KMS-11 (cell line): ENCODE results near the gene GDF9.

Experiments
- H2AFZ ChIP-seq: fragments of 200-600 bp; sonication (generic); 2 replicates; pipeline ENCODE4 v1.6.1; 2016; ENCODE audit warnings: antibody characterized with exemption, mixed run types, low read depth
- H3K27ac ChIP-seq: fragments of 200-600 bp; sonication (generic); 2 replicates; pipeline ENCODE4 v1.6.1; 2016; ENCODE audit warnings: mild to moderate bottlenecking, mixed run types
- H3K27me3 ChIP-seq: fragments of 200-600 bp; sonication (generic); 2 replicates; pipeline ENCODE4 v1.6.1; 2017; ENCODE audit warnings: mild to moderate bottlenecking, low read depth, mixed run types, moderate library complexity; ENCODE audit not compliant: insufficient read depth
- H3K36me3 ChIP-seq: fragments of 200-600 bp; sonication (generic); 2 replicates; pipeline ENCODE4 v1.6.1; 2017; ENCODE audit warnings: mild to moderate bottlenecking, mixed run types; ENCODE audit not compliant: insufficient read depth
- H3K4me1 ChIP-seq: fragments of 200-600 bp; sonication (generic); 2 replicates; pipeline ENCODE4 v1.6.1; 2016; ENCODE audit warnings: mild to moderate bottlenecking, low read depth, mixed run types; ENCODE audit not compliant: poor library complexity, severe bottlenecking
- H3K4me2 ChIP-seq: fragments of 200-600 bp; sonication (generic); 2 replicates; pipeline ENCODE4 v1.7.0; 2016; ENCODE audit warnings: mild to moderate bottlenecking, mixed run types
- H3K4me3 ChIP-seq: fragments of 200-600 bp; sonication (generic); IDR thresholded peaks from 2 replicates; pipeline ENCODE4 v1.6.1; 2017; ENCODE audit warnings: low read depth, low read length, mixed read lengths; ENCODE audit not compliant: insufficient read depth
- H3K79me2 ChIP-seq: fragments of 200-600 bp; sonication (generic); 2 replicates; pipeline ENCODE4 v1.6.1; 2016; ENCODE audit warnings: low read depth, mixed run types; ENCODE audit not compliant: insufficient read depth
- H3K9ac ChIP-seq: fragments of 200-600 bp; sonication (generic); 2 replicates; pipeline ENCODE4 v1.6.1; 2016; ENCODE audit warnings: mild to moderate bottlenecking, mixed run types
- H4K20me1 ChIP-seq: fragments of 200-600 bp; sonication (generic); 2 replicates; pipeline ENCODE4 v1.6.1; 2016; ENCODE audit warnings: mild to moderate bottlenecking, mixed run types; ENCODE audit not compliant: insufficient read depth
- CTCF ChIP-seq: fragments of 200-600 bp; sonication (generic); conservative IDR thresholded peaks from 2 replicates; pipeline ENCODE4 v1.6.1; 2017; ENCODE audit warnings: low read depth, mild to moderate bottlenecking, antibody characterized with exemption, low read length, moderate library complexity, mixed read lengths

GDF9 gene

DNA sequence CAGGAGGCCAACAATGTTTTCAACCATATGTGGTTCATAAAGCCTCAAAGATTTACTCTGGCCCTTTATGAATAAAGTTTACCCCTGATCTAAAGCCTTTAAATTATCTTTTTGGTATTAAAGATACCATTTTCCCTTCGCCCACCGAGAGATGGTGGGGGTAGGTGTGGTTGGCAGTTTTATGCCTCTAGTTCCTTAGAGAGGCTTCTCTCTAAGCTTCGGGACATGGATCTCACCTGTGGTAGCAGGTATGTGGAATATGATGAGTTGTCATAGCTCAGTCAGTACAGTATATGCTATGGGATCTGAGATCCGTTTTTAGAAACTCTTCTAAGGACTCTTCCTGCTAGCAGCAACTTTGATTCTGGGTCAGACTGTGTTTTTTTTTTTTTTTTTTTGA is 2.5 kb upstream of the GDF9 start:
- no peak overlapping the region for H3K9ac ChIP-seq
- no peak overlapping the region for H2AFZ ChIP-seq
- no peaks in the 10 kb centered on the region; the same call in 1 of the 2 replicates for H3K36me3 ChIP-seq
- H3K4me2 ChIP-seq: no peak overlapping the region
- peaks cover 18% of the 10 kb centered on the region for H3K4me1 ChIP-seq
- no peaks in the 10 kb centered on the region for H3K27me3 ChIP-seq
- no peak overlapping the region for H3K27ac ChIP-seq
- peaks cover 20% of the 10 kb centered on the region for H3K79me2 ChIP-seq
- no peak overlapping the region for H3K4me3 ChIP-seq
- no peaks in the 10 kb centered on the region for H4K20me1 ChIP-seq
- TF ChIP-seq CTCF: no peak

GRCh38 chr5:132867046-132867451 is 780 bp upstream of the GDF9 start:
- Histone ChIP-seq H4K20me1 (no peaks in the 10 kb centered on the region), H2AFZ (peak overlapping the region; percentile 80), H3K4me1 (peaks cover 18% of the 10 kb centered on the region), H3K27me3 (no peaks in the 10 kb centered on the region), H3K4me3 (no peak overlapping the region), H3K9ac (peak overlapping the region; percentile 88), H3K27ac (peak overlapping the region; percentile 72), H3K36me3 (no peaks in the 10 kb centered on the region; the same call in 1 of the 2 replicates), H3K4me2 (peak overlapping the region; percentile 81), H3K79me2 (peaks cover 20% of the 10 kb centered on the region)
- TF ChIP-seq CTCF: no peak

DNA sequence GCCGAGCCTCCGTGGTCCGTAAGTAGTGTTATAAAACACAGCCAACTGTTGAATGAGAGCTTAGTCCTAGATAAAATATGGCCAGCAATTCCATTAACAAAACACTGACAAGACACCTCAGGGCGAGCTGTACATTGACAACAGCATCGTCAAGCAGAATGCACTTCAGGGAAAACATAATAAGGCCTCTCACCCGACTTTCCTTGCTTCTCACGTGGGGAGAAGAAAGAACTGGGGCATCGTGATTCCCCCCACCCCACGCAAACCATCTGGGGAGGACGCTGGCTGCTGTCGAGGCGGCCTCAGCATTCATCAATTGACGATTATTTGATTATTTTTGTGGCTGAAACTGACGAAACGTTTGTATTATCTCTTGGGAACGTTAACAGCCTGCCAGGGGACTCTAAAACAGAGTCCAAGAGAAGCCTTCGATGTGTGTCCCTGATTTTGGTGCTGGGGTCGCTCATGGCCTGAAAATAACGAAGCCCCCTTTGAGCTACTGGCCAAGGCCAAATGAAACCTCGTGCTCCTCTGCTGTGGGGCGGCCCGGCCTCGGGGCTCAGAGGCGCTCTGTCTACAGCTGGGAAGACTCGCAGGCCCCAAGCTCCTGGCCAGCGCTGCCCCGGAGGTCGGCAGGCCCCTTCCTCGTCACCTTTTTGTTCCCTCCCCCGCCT is 464 bp downstream of the GDF9 start:
- no peaks in the 10 kb centered on the region for H3K27me3 ChIP-seq
- no peaks in the 10 kb centered on the region for H4K20me1 ChIP-seq
- peaks cover 18% of the 10 kb centered on the region for H3K4me1 ChIP-seq
- H3K4me2 ChIP-seq: peak overlapping the region; percentile 71
- no peak overlapping the region for H3K4me3 ChIP-seq
- H2AFZ ChIP-seq: peak overlapping the region; percentile 80
- H3K79me2 ChIP-seq: peaks cover 20% of the 10 kb centered on the region
- TF ChIP-seq CTCF: 0 out of 2 replicates have a peak, but pooled peaks have one; percentile 13
- H3K9ac ChIP-seq: peak overlapping the region; percentile 88
- H3K36me3 ChIP-seq: no peaks in the 10 kb centered on the region; the same call in 1 of the 2 replicates
- H3K27ac ChIP-seq: peak overlapping the region; percentile 72

GRCh38 chr5:132860742-132861141 is 5.5 kb downstream of the GDF9 start:
- peaks cover 8% of the 10 kb centered on the region for H3K4me1 ChIP-seq
- no peak for TF ChIP-seq CTCF
- H3K4me3 ChIP-seq: no peak overlapping the region
- no peaks in the 10 kb centered on the region for H3K27me3 ChIP-seq
- no peak overlapping the region for H3K27ac ChIP-seq
- H3K9ac ChIP-seq: no peak overlapping the region
- H3K36me3 ChIP-seq: no peaks in the 10 kb centered on the region
- H3K79me2 ChIP-seq: no peaks in the 10 kb centered on the region
- H3K4me2 ChIP-seq: no peak overlapping the region
- H4K20me1 ChIP-seq: no peaks in the 10 kb centered on the region
- H2AFZ ChIP-seq: no peak overlapping the region
